Esophagus mucosa (tissue), 1 donor: ENCODE results near the gene RFC4. TPM values are rescaled to one million over a fixed set of nuclear protein-coding genes. Genes with fewer than 3 reads are reported as not detected.
A peak's percentile ranks its signal among the peaks of the same experiment; 100 is the strongest.

ENCODE experiments used
- ATAC-seq: fragments of 200-7000 bp; cut with Tn5 transposase; one replicate; pipeline ENCODE4 v1.9.1; 2020
- total RNA-seq: library from RNA; stranded (reverse); gene quantifications from one replicate; pipeline ENCODE4 v1.2.4, GENCODE V29; 2023
- donor health status: DM: yes; HTN: yes; CAD: no.

RFC4 gene
- total RNA-seq, 1 donor from 2014 or later, result 18.2 TPM

GRCh38 chr3:186785495-186786018 is 20.7 kb downstream of the RFC4 start:
- no peak for ATAC-seq

- ATAC-seq, result no peak
These were observed 21.3 kb downstream of the RFC4 start for GRCh38 chr3:186784820-186785494.

- peak; percentile 87 for ATAC-seq
These were observed 22.4 kb downstream of the RFC4 start for GRCh38 chr3:186783731-186784515.

- ATAC-seq, result peak; percentile 84
These were observed 23.1 kb downstream of the RFC4 start, which contains the start of gene EIF4A2 for GRCh38 chr3:186783058-186783730. EIF4A2 (plus strand) TSS chr3:186783577; CDS start chr3:186783611, 34 bp downstream.

- no peak for ATAC-seq
These were observed 23.7 kb downstream of the RFC4 start for GRCh38 chr3:186782542-186783057.

GRCh38 chr3:186779204-186779603 is 27.1 kb downstream of the RFC4 start:
- no peak for ATAC-seq

- ATAC-seq, result no peak
These were observed 30.3 kb downstream of the RFC4 start for GRCh38 chr3:186775999-186776398.

GRCh38 chr3:186772701-186773417 is 33.4 kb downstream of the RFC4 start:
- ATAC-seq, result peak; percentile 80

- peak; percentile 21 for ATAC-seq
These were observed 34.0 kb downstream of the RFC4 start for GRCh38 chr3:186772281-186772694.

- ATAC-seq, result no peak
These were observed 45.3 kb downstream of the RFC4 start for GRCh38 chr3:186760897-186761447.

- ATAC-seq, result peak; percentile 94
These were observed 46.0 kb downstream of the RFC4 start for GRCh38 chr3:186760141-186760833.

- no peak for ATAC-seq
These were observed 46.9 kb downstream of the RFC4 start for GRCh38 chr3:186759231-186759930.

GRCh38 chr3:186757686-186758220 is 48.5 kb downstream of the RFC4 start:
- no peak for ATAC-seq

- ATAC-seq, result no peak
These were observed 49.1 kb downstream of the RFC4 start for GRCh38 chr3:186757214-186757613.

GRCh38 chr3:186754871-186755270 is 51.4 kb downstream of the RFC4 start:
- ATAC-seq, result no peak

GRCh38 chr3:186754006-186754405 is 52.3 kb downstream of the RFC4 start:
- ATAC-seq, result peak; percentile 57

- no peak for ATAC-seq
These were observed 54.8 kb downstream of the RFC4 start for GRCh38 chr3:186751480-186751879.

GRCh38 chr3:186750316-186750715 is 56.0 kb downstream of the RFC4 start:
- ATAC-seq, result no peak

- ATAC-seq, result peak; percentile 89
These were observed 60.3 kb downstream of the RFC4 start for GRCh38 chr3:186746008-186746407.

GRCh38 chr3:186743666-186744065 is 62.6 kb downstream of the RFC4 start:
- no peak for ATAC-seq
